ENCODE results near the gene EFCC1. TPM values are rescaled to one million over a fixed set of nuclear protein-coding genes. Genes with fewer than 3 reads are reported as not detected.
"Not testable (repeated sequence)": the region's sequence is repeated elsewhere in the genome, so short reads cannot be mapped to it uniquely, and the experiment has no call there.

The EFCC1 gene
- total RNA-seq, 1 donor: not detected

DNA sequence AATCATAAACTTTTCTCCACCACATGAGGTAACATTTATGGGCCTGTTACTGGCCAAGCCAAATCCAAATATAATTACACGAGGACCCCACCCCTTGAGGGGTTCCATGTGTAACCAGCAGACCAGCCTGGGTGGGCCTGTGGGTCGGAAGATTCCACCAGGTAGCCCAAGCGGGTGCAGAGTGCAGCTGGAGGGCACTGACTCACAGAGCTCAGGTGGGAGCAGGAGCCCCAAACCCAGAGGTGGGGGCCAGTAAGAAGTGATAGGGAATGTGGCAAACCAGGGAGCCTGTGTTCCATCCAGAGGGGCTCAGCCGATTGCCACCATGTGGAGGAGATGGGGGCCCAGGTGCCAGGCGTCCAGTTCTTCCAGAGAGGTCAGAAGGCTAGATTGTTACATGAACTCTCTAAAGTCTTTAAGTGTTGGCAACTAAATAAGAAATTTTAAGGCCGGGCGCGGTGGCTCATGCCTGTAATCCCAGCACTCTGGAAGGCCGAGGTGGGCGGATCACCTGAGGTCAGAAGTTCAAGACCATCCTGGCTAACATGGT, 62.1 kb downstream of the EFCC1 start:
- Histone ChIP-seq H4K20me1 (ENCODE audit: insufficient read depth, low read length) (no peaks in the 10 kb centered on the region), H3K9me3 (ENCODE audit: low read depth, low read length) (no peaks in the 10 kb centered on the region), H3K27me3 (ENCODE audit: insufficient read depth, low read length) (peaks cover 3% of the 10 kb centered on the region), H3K4me3 (ENCODE audit: insufficient read depth, low read length) (no peak overlapping the region), H3K4me2 (ENCODE audit: insufficient read depth, low read length) (no peak overlapping the region), H3K79me2 (ENCODE audit: insufficient read depth, low read length) (no peaks in the 10 kb centered on the region), H3K4me1 (ENCODE audit: insufficient read depth, low read length) (no peaks in the 10 kb centered on the region), H3K27ac (ENCODE audit: low read depth, low read length) (no peak overlapping the region), H3K36me3 (ENCODE audit: insufficient read depth, low read length) (no peaks in the 10 kb centered on the region), H2AFZ (ENCODE audit: low read length) (no peak overlapping the region)
- DNase-seq (ENCODE audit: insufficient read length, low spot score, missing footprints): no peak
- TF ChIP-seq, protein P1, sequence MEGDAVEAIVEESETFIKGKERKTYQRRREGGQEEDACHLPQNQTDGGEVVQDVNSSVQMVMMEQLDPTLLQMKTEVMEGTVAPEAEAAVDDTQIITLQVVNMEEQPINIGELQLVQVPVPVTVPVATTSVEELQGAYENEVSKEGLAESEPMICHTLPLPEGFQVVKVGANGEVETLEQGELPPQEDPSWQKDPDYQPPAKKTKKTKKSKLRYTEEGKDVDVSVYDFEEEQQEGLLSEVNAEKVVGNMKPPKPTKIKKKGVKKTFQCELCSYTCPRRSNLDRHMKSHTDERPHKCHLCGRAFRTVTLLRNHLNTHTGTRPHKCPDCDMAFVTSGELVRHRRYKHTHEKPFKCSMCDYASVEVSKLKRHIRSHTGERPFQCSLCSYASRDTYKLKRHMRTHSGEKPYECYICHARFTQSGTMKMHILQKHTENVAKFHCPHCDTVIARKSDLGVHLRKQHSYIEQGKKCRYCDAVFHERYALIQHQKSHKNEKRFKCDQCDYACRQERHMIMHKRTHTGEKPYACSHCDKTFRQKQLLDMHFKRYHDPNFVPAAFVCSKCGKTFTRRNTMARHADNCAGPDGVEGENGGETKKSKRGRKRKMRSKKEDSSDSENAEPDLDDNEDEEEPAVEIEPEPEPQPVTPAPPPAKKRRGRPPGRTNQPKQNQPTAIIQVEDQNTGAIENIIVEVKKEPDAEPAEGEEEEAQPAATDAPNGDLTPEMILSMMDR (IDR thresholded peaks at IDR 0.05; ENCODE audit: extremely low read depth, low read depth, low read length): no peak

DNA sequence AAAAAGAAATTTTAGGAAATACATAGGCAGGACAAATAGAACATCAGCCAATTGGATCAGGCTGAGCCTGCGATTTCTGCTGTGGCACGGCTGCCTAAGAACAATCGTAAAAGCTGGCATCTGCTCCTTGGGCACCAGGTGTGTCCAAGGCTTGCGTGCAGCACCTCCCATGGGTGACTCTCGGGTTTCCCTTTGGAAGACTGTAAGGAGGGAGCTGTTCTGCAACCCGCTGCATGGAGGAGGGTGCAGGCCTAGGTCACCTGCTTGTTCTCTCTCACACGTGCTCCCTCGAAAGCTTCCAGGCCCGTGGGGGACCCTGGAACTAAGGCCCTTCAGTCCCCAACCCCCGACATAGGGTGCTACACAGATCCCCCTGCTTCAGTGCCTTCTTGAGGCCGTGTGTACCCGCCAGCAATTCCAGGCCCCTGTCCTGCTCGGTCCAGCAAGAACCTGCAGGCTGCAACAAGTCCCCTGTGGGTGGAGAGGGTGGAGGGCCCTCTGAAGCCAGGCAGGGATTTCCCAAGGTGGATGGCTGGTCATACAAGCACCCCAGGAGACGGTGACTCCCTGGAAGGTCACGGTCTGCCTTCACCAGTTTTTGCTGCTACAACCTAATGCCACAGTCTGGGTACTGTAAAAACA, 62.9 kb downstream of the EFCC1 start:
- Histone ChIP-seq H3K4me1 (ENCODE audit: insufficient read depth, low read length) (no peaks in the 10 kb centered on the region), H3K27ac (ENCODE audit: low read depth, low read length) (no peak overlapping the region), H3K9me3 (ENCODE audit: low read depth, low read length) (no peaks in the 10 kb centered on the region), H4K20me1 (ENCODE audit: insufficient read depth, low read length) (no peaks in the 10 kb centered on the region), H3K36me3 (ENCODE audit: insufficient read depth, low read length) (no peaks in the 10 kb centered on the region), H2AFZ (ENCODE audit: low read length) (no peak overlapping the region), H3K79me2 (ENCODE audit: insufficient read depth, low read length) (no peaks in the 10 kb centered on the region), H3K4me2 (ENCODE audit: insufficient read depth, low read length) (no peak overlapping the region), H3K4me3 (ENCODE audit: insufficient read depth, low read length) (no peak overlapping the region), H3K27me3 (ENCODE audit: insufficient read depth, low read length) (peaks cover 3% of the 10 kb centered on the region)
- peak; percentile 77 for DNase-seq (ENCODE audit: insufficient read length, low spot score, missing footprints)
- TF ChIP-seq, protein P1 (IDR thresholded peaks at IDR 0.05; ENCODE audit: extremely low read depth, low read depth, low read length): no peak

DNA sequence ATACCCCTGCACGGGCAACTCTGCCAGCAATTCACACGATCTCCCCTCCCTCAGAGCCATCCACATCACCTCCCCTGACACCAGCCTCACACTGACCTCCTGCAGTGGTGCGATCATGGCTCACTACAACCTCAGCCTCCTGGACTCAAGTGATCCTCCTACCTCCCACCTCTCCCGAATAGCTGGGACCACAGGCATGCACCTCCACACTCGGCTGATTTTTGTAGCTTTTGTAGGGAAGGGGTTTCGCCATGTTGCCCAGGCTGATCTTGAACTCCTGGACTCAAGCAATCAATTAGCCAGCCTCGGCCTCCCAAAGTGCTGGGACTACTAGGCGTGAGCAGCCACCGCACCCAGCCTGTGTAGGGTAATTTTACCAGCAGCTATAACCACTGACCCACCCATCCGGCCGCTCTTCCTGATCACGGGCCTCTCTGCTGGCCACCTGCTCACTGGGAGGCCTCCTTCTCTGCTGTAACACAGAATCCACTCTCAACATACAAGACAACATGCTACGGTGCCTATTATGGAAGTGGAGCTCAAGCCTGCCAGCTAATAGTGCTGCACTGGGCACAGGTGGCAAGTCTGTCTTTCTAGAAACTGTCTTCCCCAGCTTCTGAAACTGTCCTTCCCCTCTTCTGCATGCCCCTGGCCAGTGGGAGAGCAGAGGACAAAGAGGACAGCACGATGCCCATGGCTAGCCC, 64.1 kb downstream of the EFCC1 start:
- Histone ChIP-seq H3K4me2 (ENCODE audit: insufficient read depth, low read length) (no peak overlapping the region), H2AFZ (ENCODE audit: low read length) (no peak overlapping the region), H3K27ac (ENCODE audit: low read depth, low read length) (no peak overlapping the region), H3K27me3 (ENCODE audit: insufficient read depth, low read length) (no peaks in the 10 kb centered on the region), H3K9me3 (ENCODE audit: low read depth, low read length) (no peaks in the 10 kb centered on the region), H3K79me2 (ENCODE audit: insufficient read depth, low read length) (no peaks in the 10 kb centered on the region), H3K4me3 (ENCODE audit: insufficient read depth, low read length) (no peak overlapping the region), H3K4me1 (ENCODE audit: insufficient read depth, low read length) (no peaks in the 10 kb centered on the region), H3K36me3 (ENCODE audit: insufficient read depth, low read length) (no peaks in the 10 kb centered on the region), H4K20me1 (ENCODE audit: insufficient read depth, low read length) (no peaks in the 10 kb centered on the region)
- TF ChIP-seq, protein P1 (IDR thresholded peaks at IDR 0.05; ENCODE audit: extremely low read depth, low read depth, low read length): no peak
- DNase-seq (ENCODE audit: insufficient read length, low spot score, missing footprints): peak; percentile 68

DNA sequence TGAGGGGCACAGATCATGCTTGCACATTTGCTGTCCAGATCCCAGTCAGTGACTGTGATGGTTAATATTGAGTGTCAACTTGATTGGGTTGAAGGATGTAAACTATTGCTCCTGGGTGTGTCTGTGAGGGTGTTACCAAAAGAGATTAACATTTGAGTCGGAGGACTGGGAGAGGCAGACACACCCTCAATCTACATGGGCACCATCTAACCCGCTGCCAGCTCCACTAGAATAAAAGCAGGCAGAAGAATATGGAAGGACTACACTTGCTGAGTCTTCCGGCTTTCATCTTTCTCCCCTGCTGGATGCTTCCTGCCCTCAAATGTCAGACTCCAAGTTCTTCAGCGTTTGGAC, 64.6 kb downstream of the EFCC1 start:
- no peaks in the 10 kb centered on the region for H3K27me3 ChIP-seq (ENCODE audit: insufficient read depth, low read length)
- H3K4me3 ChIP-seq (ENCODE audit: insufficient read depth, low read length): no peak overlapping the region
- DNase-seq (ENCODE audit: insufficient read length, low spot score, missing footprints): no peak
- H3K36me3 ChIP-seq (ENCODE audit: insufficient read depth, low read length): no peaks in the 10 kb centered on the region
- no peaks in the 10 kb centered on the region for H3K4me1 ChIP-seq (ENCODE audit: insufficient read depth, low read length)
- H2AFZ ChIP-seq (ENCODE audit: low read length): no peak overlapping the region
- no peak overlapping the region for H3K27ac ChIP-seq (ENCODE audit: low read depth, low read length)
- H3K9me3 ChIP-seq (ENCODE audit: low read depth, low read length): no peaks in the 10 kb centered on the region
- no peak overlapping the region for H3K4me2 ChIP-seq (ENCODE audit: insufficient read depth, low read length)
- H4K20me1 ChIP-seq (ENCODE audit: insufficient read depth, low read length): no peaks in the 10 kb centered on the region
- no peaks in the 10 kb centered on the region for H3K79me2 ChIP-seq (ENCODE audit: insufficient read depth, low read length)
- TF ChIP-seq, protein P1 (IDR thresholded peaks at IDR 0.05; ENCODE audit: extremely low read depth, low read depth, low read length): no peak

DNA sequence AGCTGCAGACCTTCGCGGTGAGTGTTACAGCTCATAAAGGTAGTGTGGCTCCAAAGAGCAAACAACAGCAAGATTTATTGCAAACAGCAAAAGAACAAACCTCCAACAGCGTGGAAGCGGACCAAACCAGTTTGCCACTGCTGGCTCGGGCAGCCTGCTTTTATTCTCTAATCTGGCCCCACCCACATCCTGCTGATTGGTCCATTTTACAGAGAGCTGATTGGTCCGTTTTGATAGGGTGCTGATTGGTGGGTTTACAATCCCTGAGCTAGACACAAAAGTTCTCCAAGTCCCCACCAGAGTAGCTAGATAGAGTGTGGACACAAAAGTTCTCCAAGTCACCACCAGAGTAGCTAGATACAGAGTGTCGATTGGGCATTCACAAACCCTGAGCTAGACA, 66.6 kb downstream of the EFCC1 start:
- not testable (repeated sequence) for H4K20me1 ChIP-seq (ENCODE audit: insufficient read depth, low read length); H3K27ac ChIP-seq (ENCODE audit: low read depth, low read length); H3K4me1 ChIP-seq (ENCODE audit: insufficient read depth, low read length); H3K4me2 ChIP-seq (ENCODE audit: insufficient read depth, low read length); H3K9me3 ChIP-seq (ENCODE audit: low read depth, low read length); H3K4me3 ChIP-seq (ENCODE audit: insufficient read depth, low read length); H2AFZ ChIP-seq (ENCODE audit: low read length); H3K79me2 ChIP-seq (ENCODE audit: insufficient read depth, low read length); H3K36me3 ChIP-seq (ENCODE audit: insufficient read depth, low read length); H3K27me3 ChIP-seq (ENCODE audit: insufficient read depth, low read length); DNase-seq (ENCODE audit: insufficient read length, low spot score, missing footprints)
